ENCODE results near the gene FBH1. TPM values are rescaled to one million over a fixed set of nuclear protein-coding genes. Genes with fewer than 3 reads are reported as not detected.
A peak's percentile ranks its signal among the peaks of the same experiment; 100 is the strongest.

FBH1 gene
- total and polyA plus RNA-seq, 9 of the 15 experiments (the other 6 are each of a cell fraction or from before 2014, with no cell fraction given): 13.4 to 108 (median 77.8) TPM

GRCh38 chr10:5894873-5895272 is 4.8 kb downstream of the FBH1 start (continued):
- TF ChIP-seq CREBBP (IDR thresholded peaks at IDR 0.05; ENCODE audit: low read depth, low read length) (no peak), TCF3 (CRISPR knock-in tag; IDR thresholded peaks at IDR 0.05) (peak; percentile 89), MAFG (tag; conservative IDR thresholded peaks at IDR 0.05) (peak; percentile 13; the same call in 1 of the 2 replicates), TCFL5 (CRISPR knock-in tag; conservative IDR thresholded peaks at IDR 0.05) (no peak), PRMT5 (CRISPR knock-in tag; IDR thresholded peaks at IDR 0.05) (no peak), ZNF3 (CRISPR knock-in tag; IDR thresholded peaks at IDR 0.05) (no peak), FOXP4 (CRISPR knock-in tag; IDR thresholded peaks at IDR 0.05; ENCODE audit: borderline replicate concordance) (no peak), CBX1 (IDR thresholded peaks at IDR 0.05; ENCODE audit: low read depth) (no peak), ERF (CRISPR knock-in tag; IDR thresholded peaks at IDR 0.05) (no peak), KLF10 (CRISPR knock-in tag; IDR thresholded peaks at IDR 0.05) (no peak), PHTF2 (CRISPR knock-in tag; IDR thresholded peaks at IDR 0.05) (no peak), FOXO4 (CRISPR knock-in tag; IDR thresholded peaks at IDR 0.05) (no peak), CBX5 (IDR thresholded peaks at IDR 0.05; ENCODE audit: borderline replicate concordance, low read depth) (no peak), NFE2L1 (tag; IDR thresholded peaks at IDR 0.05; ENCODE audit: borderline replicate concordance, low read depth) (no peak), PHB2 (IDR thresholded peaks at IDR 0.05; ENCODE audit: low read depth) (no peak), GTF3C2 (IDR thresholded peaks at IDR 0.05; ENCODE audit: borderline replicate concordance, extremely low read depth, insufficient read length) (no peak), ZNF609 (CRISPR knock-in tag; IDR thresholded peaks at IDR 0.05; ENCODE audit: borderline replicate concordance) (no peak), ZNF23 (CRISPR knock-in tag; IDR thresholded peaks at IDR 0.05) (no peak)

All from K562 (cell line).